ENCODE results near the gene MAN2A1.

DNA sequence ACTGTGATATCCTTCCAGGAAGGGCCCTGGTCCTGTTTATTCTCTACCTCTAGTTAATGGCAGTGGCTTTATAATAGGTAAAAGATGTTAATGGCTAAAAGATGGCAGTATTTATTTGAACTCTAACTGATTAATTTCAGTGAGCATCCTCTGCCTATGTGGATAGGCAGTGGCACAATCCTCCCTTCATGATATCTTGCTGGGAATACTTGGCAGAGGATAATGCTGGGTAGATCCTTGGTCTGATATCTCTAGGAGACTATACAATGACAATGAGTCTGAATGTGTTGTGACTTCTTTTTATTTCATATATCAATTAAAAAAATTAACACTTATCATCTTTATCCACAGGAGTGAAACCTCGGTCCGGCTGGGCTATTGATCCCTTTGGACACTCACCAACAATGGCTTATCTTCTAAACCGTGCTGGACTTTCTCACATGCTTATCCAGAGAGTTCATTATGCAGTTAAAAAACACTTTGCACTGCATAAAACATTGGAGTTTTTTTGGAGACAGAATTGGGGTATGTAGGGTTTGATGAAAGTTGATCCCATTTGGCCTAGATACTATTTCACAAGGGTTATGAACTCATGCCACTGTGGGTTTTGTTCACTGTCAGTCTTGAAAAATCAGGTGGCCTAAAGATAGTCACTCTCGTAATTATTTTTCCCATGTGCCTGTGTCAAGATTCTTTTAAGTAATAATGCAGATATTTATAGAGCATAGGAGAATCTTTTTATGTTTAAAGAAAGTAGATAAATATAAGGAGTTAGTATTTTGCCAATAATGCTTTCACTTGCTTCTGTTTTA, 77.7 kb downstream of the MAN2A1 start:
- no peak for TF ChIP-seq POLR2A (IDR thresholded peaks at IDR 0.05)
- TF ChIP-seq, protein P1, sequence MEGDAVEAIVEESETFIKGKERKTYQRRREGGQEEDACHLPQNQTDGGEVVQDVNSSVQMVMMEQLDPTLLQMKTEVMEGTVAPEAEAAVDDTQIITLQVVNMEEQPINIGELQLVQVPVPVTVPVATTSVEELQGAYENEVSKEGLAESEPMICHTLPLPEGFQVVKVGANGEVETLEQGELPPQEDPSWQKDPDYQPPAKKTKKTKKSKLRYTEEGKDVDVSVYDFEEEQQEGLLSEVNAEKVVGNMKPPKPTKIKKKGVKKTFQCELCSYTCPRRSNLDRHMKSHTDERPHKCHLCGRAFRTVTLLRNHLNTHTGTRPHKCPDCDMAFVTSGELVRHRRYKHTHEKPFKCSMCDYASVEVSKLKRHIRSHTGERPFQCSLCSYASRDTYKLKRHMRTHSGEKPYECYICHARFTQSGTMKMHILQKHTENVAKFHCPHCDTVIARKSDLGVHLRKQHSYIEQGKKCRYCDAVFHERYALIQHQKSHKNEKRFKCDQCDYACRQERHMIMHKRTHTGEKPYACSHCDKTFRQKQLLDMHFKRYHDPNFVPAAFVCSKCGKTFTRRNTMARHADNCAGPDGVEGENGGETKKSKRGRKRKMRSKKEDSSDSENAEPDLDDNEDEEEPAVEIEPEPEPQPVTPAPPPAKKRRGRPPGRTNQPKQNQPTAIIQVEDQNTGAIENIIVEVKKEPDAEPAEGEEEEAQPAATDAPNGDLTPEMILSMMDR (IDR thresholded peaks at IDR 0.05) = no peak

Data from adrenal gland (tissue), 5 donors.